Parietal lobe (tissue), 1 donor: ENCODE data around the gene GALNT16. TPM values are rescaled to one million over a fixed set of nuclear protein-coding genes. Genes with fewer than 3 reads are reported as not detected.

Experiments used
- total RNA-seq: library from RNA; depleted of rRNA; stranded (reverse); fragments of >200 nt; gene quantifications from one replicate; pipeline ENCODE4 v1.2.3, GENCODE V29; 2014

GALNT16 gene
- total RNA-seq: 10.3 TPM

GRCh38 chr14:69259527-69260189, at the start of gene GALNT16:
TSS of gene GALNT16 (plus strand) at chr14:69260158. CDS start at chr14:69260291, 133 bp downstream.

GRCh38 chr14:69398053-69398817, 138.3 kb downstream of the GALNT16 start, which contains the start of the genes ERH and SLC39A9:
TSS of gene ERH (minus strand) at chr14:69398299. CDS start at chr14:69398233, 66 bp downstream.
TSS of gene SLC39A9 (plus strand) at chr14:69398692. CDS start at chr14:69399370, 678 bp downstream.

Other genes starting within 250 kb of the GALNT16 start
- gene DCAF5, start 107.0 kb upstream of the GALNT16 start, total RNA-seq: 49.5 TPM
- gene EXD2, start 68.7 kb upstream of the GALNT16 start, total RNA-seq: 56.7 TPM
- gene ERH, start 138.1 kb downstream of the GALNT16 start, total RNA-seq: 90.5 TPM
- 106 TPM for gene SLC39A9, start 138.5 kb downstream of the GALNT16 start, total RNA-seq
- 0.31 TPM for gene PLEKHD1, start 224.6 kb downstream of the GALNT16 start, total RNA-seq